GM13976 (cell line): ENCODE results near the gene PCSK7.
A peak's percentile ranks its signal among the peaks of the same experiment; 100 is the strongest.

Source experiments
- DNase-seq: peaks from one replicate; pipeline ENCODE4 v3.0.0; 2012; ENCODE audit warnings: low spot score
- in situ Hi-C: fragments of 300-500 bp; cut with MboI; formaldehyde crosslinking; loops from one replicate; pipeline ENCODE4 v1.12.0; 2022; ENCODE audit warnings: low sequenced_read_pairs, mixed read lengths, inconsistent platforms; ENCODE audit not compliant: unreplicated experiment
- TF ChIP-seq, protein P1 (sequence below): IDR thresholded peaks from 2 replicates; pipeline ENCODE4 v1.5.1; 2012; ENCODE audit warnings: borderline replicate concordance, mild to moderate bottlenecking; ENCODE audit not compliant: insufficient read depth; ENCODE audit errors: extremely low read depth, missing control alignments, control extremely low read depth

The PCSK7 gene

DNA sequence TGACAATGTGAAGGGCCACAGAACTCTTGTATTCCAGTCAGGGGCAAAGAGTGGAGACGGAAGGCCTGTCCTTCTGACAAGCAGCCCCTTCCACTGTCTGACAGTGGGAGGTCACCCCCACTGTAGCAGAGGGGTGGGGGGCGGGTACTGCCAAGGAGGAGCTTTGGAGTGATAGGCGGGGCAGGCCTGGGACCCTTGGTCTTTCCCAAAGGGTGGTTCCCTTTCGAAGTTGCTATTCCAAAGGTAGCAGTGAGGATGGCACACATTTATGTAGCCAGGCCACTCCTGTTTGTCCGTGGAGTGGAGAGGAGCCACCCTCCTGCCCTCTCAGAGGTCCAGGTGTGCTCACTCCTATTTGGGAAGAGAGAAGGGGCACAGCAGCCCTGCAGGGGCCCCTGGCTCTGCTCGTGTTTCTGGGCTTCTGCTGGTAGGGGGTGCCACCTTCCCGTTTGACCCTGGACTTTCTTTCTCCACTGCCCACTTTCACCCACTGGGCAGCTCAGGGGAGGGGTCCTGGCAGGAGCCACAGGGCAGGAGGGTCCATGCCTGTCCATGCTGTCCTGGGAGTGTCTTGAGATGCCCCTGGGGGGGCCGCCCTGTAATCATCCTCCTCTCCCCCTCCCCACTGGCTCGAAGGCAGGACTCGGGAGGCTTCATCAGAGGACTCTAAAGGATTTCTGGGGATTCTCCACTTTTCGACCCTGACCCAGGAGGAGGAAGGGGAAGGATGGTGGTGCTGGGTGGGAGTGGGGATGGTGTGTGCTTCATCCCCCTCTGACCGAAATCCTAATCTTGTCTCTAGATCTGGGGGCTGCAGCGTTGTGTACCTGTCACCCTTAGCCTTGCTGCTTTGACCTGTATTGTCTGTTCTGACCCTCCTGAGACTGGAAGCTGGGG lies 31.7 kb downstream of the PCSK7 start:
- peak; percentile 20 for DNase-seq
- TF ChIP-seq, protein P1, sequence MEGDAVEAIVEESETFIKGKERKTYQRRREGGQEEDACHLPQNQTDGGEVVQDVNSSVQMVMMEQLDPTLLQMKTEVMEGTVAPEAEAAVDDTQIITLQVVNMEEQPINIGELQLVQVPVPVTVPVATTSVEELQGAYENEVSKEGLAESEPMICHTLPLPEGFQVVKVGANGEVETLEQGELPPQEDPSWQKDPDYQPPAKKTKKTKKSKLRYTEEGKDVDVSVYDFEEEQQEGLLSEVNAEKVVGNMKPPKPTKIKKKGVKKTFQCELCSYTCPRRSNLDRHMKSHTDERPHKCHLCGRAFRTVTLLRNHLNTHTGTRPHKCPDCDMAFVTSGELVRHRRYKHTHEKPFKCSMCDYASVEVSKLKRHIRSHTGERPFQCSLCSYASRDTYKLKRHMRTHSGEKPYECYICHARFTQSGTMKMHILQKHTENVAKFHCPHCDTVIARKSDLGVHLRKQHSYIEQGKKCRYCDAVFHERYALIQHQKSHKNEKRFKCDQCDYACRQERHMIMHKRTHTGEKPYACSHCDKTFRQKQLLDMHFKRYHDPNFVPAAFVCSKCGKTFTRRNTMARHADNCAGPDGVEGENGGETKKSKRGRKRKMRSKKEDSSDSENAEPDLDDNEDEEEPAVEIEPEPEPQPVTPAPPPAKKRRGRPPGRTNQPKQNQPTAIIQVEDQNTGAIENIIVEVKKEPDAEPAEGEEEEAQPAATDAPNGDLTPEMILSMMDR, result no peak
- in situ Hi-C loops, result no loop called here

DNA sequence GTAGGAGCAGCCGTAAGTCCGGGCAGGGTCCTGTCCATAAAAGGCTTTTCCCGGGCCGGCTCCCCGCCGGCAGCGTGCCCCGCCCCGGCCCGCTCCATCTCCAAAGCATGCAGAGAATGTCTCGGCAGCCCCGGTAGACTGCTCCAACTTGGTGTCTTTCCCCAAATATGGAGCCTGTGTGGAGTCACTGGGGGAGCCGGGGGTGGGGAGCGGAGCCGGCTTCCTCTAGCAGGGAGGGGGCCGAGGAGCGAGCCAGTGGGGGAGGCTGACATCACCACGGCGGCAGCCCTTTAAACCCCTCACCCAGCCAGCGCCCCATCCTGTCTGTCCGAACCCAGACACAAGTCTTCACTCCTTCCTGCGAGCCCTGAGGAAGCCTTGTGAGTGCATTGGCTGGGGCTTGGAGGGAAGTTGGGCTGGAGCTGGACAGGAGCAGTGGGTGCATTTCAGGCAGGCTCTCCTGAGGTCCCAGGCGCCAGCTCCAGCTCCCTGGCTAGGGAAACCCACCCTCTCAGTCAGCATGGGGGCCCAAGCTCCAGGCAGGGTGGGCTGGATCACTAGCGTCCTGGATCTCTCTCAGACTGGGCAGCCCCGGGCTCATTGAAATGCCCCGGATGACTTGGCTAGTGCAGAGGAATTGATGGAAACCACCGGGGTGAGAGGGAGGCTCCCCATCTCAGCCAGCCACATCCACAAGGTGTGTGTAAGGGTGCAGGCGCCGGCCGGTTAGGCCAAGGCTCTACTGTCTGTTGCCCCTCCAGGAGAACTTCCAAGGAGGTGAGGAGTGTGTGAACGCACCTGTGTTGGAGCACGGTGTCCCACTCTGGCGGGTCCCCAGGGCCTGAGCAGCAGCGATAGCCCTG lies 32.6 kb downstream of the PCSK7 start, which contains the start of gene TAGLN:
Gene TAGLN, plus strand, starts transcription at position 318 of the 863 bp plus-strand sequence. CDS start 3,644 bp downstream, outside the sequence.
- in situ Hi-C loops, result no loop called here
- peak; percentile 31 for DNase-seq
- TF ChIP-seq, protein P1, result no peak

DNA sequence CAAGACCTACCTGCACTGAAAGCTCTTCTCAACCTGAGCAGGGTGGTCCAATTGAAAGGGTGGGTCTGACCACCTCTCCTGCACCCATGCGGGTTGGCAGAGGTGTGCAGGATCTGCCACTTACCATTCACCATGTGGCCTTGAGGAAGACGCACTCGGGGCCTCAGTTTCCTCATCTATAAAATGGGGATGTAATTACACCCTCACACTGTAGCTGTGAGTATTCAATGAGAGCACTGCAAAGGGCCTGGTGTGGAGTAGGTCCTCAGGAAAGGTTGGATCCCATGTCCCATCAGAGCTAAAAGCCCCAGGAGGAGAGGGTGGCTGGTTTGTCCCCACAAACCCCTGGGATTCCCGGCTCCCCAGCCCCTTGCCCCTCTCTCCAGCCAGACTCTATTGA lies 33.3 kb downstream of the PCSK7 start:
- TF ChIP-seq, protein P1, result no peak
- in situ Hi-C loops, result no loop called here
- DNase-seq, result no peak

DNA sequence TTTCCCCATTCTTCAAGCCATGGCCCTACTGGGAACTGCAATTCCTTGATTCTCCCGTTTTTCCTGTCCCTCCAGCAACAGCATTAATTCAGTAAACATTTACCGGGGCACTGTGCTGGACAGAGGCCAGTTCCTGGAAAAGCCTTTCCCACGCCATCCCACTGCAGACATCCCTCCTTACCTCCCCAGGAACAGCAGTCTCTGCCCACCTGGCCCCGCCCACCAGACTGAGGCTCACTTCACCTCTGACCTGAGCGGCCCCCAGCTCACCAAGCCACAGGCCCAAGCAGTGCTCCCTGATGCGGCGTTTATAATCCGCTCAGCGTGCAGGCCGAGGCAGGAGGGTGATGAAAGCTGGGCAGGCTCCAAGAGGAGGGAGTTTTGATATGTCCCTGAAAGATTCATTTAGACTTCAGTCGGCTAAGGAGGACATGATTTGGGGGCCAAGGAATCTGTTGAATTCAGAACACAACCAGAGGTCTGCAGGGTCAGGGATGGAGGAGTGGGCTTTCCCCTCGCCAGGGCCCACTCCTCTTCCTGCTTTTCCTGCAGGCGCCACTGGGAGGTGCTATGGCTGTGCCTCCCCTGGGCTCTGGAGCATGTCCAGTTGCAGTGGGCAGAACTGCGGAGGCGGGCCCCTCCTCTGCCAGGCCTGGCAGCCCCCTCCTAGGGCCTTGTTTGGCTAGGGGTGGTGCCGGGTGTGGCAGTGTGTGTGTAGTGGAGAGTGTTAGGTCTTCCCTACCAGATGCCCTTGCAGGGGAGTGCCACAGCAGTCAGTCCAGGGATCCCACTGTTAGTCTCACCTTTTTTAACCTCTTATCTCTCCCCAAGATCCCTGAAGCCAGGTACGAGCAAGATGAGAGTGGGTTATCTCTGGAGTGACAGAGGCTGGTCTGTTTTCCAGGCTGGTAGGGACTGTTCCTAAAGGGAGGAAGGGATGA lies 34.1 kb downstream of the PCSK7 start:
- no peak for DNase-seq
- in situ Hi-C loops, result no loop called here
- TF ChIP-seq, protein P1, result no peak

DNA sequence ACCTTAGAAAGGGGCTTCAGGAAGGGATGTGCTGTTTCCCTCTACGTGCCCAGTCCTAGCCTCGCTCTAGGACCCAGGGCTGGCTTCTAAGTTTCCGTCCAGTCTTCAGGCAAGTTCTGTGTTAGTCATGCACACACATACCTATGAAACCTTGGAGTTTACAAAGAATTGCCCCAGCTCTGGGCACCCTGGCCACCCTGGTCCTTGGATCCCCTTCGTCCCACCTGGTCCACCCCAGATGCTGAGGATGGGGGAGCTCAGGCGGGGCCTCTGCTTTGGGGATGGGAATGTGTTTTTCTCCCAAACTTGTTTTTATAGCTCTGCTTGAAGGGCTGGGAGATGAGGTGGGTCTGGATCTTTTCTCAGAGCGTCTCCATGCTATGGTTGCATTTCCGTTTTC lies 34.9 kb downstream of the PCSK7 start:
- in situ Hi-C loops, result no loop called here
- no peak for DNase-seq
- TF ChIP-seq, protein P1, result no peak
